ENCODE measurements around the gene ARHGAP10.

ARHGAP10 gene

GRCh38 chr4:147731580-147732517 lies at the start of gene ARHGAP10:
Gene ARHGAP10 (plus strand): TSS chr4:147732088. CDS start chr4:147732302, 214 bp downstream.
- peak; percentile 67 for DNase-seq

GRCh38 chr4:147682755-147683154 lies 49.1 kb upstream of the ARHGAP10 start:
- DNase-seq: no peak

GRCh38 chr4:147683188-147683591 lies 48.7 kb upstream of the ARHGAP10 start:
- DNase-seq: peak; percentile 4

- peak; percentile 80 for DNase-seq
Measured at GRCh38 chr4:147683717-147684700, 47.9 kb upstream of the ARHGAP10 start, which contains the start of gene PRMT9. Gene PRMT9 (minus strand): TSS chr4:147684163. CDS start chr4:147683987, 176 bp downstream.

GRCh38 chr4:147689067-147689466 lies 42.8 kb upstream of the ARHGAP10 start:
- DNase-seq: no peak

- no peak for DNase-seq
Measured at GRCh38 chr4:147691820-147692219, 40.1 kb upstream of the ARHGAP10 start.

GRCh38 chr4:147693218-147693617 lies 38.7 kb upstream of the ARHGAP10 start:
- no peak for DNase-seq

GRCh38 chr4:147696866-147697265 lies 35.0 kb upstream of the ARHGAP10 start:
- DNase-seq: no peak

- no peak for DNase-seq
Measured at GRCh38 chr4:147704846-147705245, 27.0 kb upstream of the ARHGAP10 start.

GRCh38 chr4:147707892-147708672 lies 23.8 kb upstream of the ARHGAP10 start:
- peak; percentile 34 for DNase-seq

- no peak for DNase-seq
Measured at GRCh38 chr4:147709999-147710398, 21.9 kb upstream of the ARHGAP10 start.

- no peak for DNase-seq
Measured at GRCh38 chr4:147714575-147715401, 17.1 kb upstream of the ARHGAP10 start.

GRCh38 chr4:147717878-147718277 lies 14.0 kb upstream of the ARHGAP10 start:
- DNase-seq: no peak

- DNase-seq: no peak
Measured at GRCh38 chr4:147723326-147723725, 8.6 kb upstream of the ARHGAP10 start.

- no peak for DNase-seq
Measured at GRCh38 chr4:147724468-147725201, 7.3 kb upstream of the ARHGAP10 start.

GRCh38 chr4:147725673-147726072 lies 6.2 kb upstream of the ARHGAP10 start:
- no peak for DNase-seq

GRCh38 chr4:147727476-147728028 lies 4.3 kb upstream of the ARHGAP10 start:
- no peak for DNase-seq

- DNase-seq: no peak
Measured at GRCh38 chr4:147730333-147730732, 1.6 kb upstream of the ARHGAP10 start.

GRCh38 chr4:147732518-147733235 lies 789 bp downstream of the ARHGAP10 start:
- peak; percentile 18 for DNase-seq
